Measurements from ENCODE around the gene TMEM179. TPM values are rescaled to one million over a fixed set of nuclear protein-coding genes. Genes with fewer than 3 reads are reported as not detected.

The TMEM179 gene
- total RNA-seq, 1 experiment from 2014 or later = 3.4 TPM

DNA sequence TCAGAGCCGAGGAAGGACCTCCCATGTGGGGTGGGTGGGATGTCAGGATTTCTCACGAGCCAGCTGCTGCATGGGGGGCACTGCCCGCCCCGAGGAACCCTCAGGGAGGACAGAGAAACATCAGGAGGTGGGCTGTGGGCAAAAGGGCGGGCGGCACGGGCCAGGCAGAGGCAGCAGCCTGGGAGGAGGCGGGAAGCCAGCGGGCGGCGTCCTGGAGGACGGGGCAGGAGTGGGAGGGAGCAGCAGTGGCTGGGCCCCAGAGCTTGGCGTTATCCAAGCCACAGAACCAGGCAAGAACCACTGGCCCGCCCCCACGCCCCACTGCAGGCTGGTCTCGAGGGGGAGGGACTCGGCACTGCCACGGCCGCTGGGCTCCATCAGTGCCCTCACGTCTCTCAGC lies 22.6 kb downstream of the TMEM179 start:
- no TSS peak for BruUV-seq (replicated peaks)
- H3K36me3 ChIP-seq (ENCODE audit: control insufficient read depth, insufficient read depth, low read length) = no peaks in the 10 kb centered on the region
- intact Hi-C loops (cut with micrococcal nuclease; ENCODE audit: unreplicated experiment) (no loop called here), in situ Hi-C loops (cut with HindIII; ENCODE audit: low pct_unique_long_range_greater_than_20kb, low sequenced_read_pairs) (no loop called here)
- no peak for ATAC-seq
- ChIA-PET POLR2A (no interaction called here), CTCF (no interaction called here)
- no peak overlapping the region for H3K27ac ChIP-seq (ENCODE audit: low read length)
- no peak overlapping the region for H3K4me3 ChIP-seq (ENCODE audit: low read depth in 2 of 2, low read length in 2 of 2)
- no peaks in the 10 kb centered on the region for H3K4me1 ChIP-seq (ENCODE audit: control insufficient read depth, insufficient read depth, low read length)
- DNase-seq (ENCODE audit: low read depth, low spot score) = no peak
- no peaks in the 10 kb centered on the region for H3K9me3 ChIP-seq (ENCODE audit: control insufficient read depth, insufficient read depth, low read depth, low read length)
- TF ChIP-seq TCF7L2 (IDR thresholded peaks at IDR 0.05; ENCODE audit: low read depth, low read length) = no peak
- TF ChIP-seq, protein P1, sequence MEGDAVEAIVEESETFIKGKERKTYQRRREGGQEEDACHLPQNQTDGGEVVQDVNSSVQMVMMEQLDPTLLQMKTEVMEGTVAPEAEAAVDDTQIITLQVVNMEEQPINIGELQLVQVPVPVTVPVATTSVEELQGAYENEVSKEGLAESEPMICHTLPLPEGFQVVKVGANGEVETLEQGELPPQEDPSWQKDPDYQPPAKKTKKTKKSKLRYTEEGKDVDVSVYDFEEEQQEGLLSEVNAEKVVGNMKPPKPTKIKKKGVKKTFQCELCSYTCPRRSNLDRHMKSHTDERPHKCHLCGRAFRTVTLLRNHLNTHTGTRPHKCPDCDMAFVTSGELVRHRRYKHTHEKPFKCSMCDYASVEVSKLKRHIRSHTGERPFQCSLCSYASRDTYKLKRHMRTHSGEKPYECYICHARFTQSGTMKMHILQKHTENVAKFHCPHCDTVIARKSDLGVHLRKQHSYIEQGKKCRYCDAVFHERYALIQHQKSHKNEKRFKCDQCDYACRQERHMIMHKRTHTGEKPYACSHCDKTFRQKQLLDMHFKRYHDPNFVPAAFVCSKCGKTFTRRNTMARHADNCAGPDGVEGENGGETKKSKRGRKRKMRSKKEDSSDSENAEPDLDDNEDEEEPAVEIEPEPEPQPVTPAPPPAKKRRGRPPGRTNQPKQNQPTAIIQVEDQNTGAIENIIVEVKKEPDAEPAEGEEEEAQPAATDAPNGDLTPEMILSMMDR (IDR thresholded peaks at IDR 0.05) = no peak
- TF ChIP-seq, protein P2, sequence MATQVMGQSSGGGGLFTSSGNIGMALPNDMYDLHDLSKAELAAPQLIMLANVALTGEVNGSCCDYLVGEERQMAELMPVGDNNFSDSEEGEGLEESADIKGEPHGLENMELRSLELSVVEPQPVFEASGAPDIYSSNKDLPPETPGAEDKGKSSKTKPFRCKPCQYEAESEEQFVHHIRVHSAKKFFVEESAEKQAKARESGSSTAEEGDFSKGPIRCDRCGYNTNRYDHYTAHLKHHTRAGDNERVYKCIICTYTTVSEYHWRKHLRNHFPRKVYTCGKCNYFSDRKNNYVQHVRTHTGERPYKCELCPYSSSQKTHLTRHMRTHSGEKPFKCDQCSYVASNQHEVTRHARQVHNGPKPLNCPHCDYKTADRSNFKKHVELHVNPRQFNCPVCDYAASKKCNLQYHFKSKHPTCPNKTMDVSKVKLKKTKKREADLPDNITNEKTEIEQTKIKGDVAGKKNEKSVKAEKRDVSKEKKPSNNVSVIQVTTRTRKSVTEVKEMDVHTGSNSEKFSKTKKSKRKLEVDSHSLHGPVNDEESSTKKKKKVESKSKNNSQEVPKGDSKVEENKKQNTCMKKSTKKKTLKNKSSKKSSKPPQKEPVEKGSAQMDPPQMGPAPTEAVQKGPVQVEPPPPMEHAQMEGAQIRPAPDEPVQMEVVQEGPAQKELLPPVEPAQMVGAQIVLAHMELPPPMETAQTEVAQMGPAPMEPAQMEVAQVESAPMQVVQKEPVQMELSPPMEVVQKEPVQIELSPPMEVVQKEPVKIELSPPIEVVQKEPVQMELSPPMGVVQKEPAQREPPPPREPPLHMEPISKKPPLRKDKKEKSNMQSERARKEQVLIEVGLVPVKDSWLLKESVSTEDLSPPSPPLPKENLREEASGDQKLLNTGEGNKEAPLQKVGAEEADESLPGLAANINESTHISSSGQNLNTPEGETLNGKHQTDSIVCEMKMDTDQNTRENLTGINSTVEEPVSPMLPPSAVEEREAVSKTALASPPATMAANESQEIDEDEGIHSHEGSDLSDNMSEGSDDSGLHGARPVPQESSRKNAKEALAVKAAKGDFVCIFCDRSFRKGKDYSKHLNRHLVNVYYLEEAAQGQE (IDR thresholded peaks at IDR 0.05; ENCODE audit: insufficient read depth in 1 of 2, low read depth in 2 of 2, low read length in 1 of 2) = no peak
- no peak for TF ChIP-seq SIN3A (IDR thresholded peaks at IDR 0.05; ENCODE audit: borderline replicate concordance, insufficient read depth, low read depth, low read length)
- TF ChIP-seq POLR2AphosphoS5 (IDR thresholded peaks at IDR 0.05; ENCODE audit: low read depth, low read length) = no peak
- no peaks in the 10 kb centered on the region for H3K27me3 ChIP-seq (ENCODE audit: control insufficient read depth, insufficient read depth, low read length)

DNA sequence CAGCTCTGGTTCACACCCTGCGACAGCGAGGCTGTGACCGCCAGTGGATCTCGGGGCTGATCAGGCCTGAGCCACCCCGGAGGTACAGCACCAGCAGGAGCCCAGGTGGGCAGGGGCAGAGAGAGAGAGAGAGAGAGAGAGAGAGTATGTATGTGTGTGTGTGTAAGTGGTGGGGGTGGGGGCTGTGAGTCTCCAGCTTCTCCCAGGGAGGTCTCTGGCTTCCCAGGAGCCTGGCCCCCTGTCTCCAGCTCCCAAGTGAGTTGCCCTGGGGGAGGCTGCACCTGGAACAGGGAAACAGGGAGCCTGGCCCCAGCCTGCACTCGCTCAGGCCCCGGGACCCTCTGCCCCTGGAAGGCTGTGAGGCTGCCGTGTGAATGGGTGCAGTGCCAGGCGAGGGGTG lies 23.1 kb downstream of the TMEM179 start:
- Histone ChIP-seq H3K27ac (ENCODE audit: low read length) (no peak overlapping the region), H3K4me3 (ENCODE audit: low read depth in 2 of 2, low read length in 2 of 2) (no peak overlapping the region), H3K9me3 (ENCODE audit: control insufficient read depth, insufficient read depth, low read depth, low read length) (no peaks in the 10 kb centered on the region), H3K4me1 (ENCODE audit: control insufficient read depth, insufficient read depth, low read length) (no peaks in the 10 kb centered on the region), H3K27me3 (ENCODE audit: control insufficient read depth, insufficient read depth, low read length) (no peaks in the 10 kb centered on the region), H3K36me3 (ENCODE audit: control insufficient read depth, insufficient read depth, low read length) (no peaks in the 10 kb centered on the region)
- ATAC-seq (no peak), DNase-seq (ENCODE audit: low read depth, low spot score) (no peak)
- TF ChIP-seq, protein P1 (IDR thresholded peaks at IDR 0.05) = no peak
- TF ChIP-seq TCF7L2 (IDR thresholded peaks at IDR 0.05; ENCODE audit: low read depth, low read length) = no peak
- no peak for TF ChIP-seq POLR2AphosphoS5 (IDR thresholded peaks at IDR 0.05; ENCODE audit: low read depth, low read length)
- TF ChIP-seq SIN3A (IDR thresholded peaks at IDR 0.05; ENCODE audit: borderline replicate concordance, insufficient read depth, low read depth, low read length) = no peak
- TF ChIP-seq, protein P2 (IDR thresholded peaks at IDR 0.05; ENCODE audit: insufficient read depth in 1 of 2, low read depth in 2 of 2, low read length in 1 of 2) = no peak
- in situ Hi-C loops (cut with HindIII; ENCODE audit: low pct_unique_long_range_greater_than_20kb, low sequenced_read_pairs) = no loop called here
- ChIA-PET POLR2A (no interaction called here), CTCF (no interaction called here)
- no TSS peak for BruUV-seq (replicated peaks)
- intact Hi-C loops (cut with micrococcal nuclease; ENCODE audit: unreplicated experiment) = no loop called here
